NOMO-1 treated with dmso at 0.1 percent for 144 hours (cell line): Measurements from ENCODE around the gene POFUT2.

Source experiments
- DNase-seq: peaks from one replicate; lab custom pipeline; 2025; ENCODE audit not compliant: unreplicated experiment; lab: John Stamatoyannopoulos, UW

The POFUT2 gene

DNA sequence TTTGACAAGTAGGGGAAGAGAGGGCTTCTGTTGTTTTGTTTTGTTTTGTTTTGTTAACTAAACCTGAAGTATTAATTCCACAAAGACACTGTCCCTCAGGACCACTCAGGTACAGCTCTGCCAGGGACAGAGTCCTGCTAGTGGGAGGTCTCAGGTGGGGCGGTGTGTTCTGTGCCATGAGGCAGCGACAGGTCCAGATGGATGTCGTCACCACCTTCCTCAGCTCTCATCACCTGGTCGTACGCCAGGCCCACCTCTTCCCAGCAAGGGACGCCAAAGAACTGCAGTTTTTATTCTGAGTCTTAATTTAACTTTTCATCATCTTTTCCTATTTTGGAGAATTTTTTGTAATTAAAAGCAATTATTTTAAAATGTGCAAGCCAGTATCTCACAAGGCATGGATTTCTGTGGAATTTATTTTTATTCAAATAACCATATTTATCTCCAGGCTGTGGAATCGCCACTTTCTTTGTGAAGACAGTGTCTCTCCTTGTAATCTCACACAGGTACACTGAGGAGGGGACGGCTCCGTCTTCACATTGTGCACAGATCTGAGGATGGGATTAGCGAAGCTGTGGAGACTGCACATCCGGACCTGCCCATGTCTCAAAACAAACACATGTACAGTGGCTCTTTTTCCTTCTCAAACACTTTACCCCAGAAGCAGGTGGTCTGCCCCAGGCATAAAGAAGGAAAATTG, 62.5 kb downstream of the POFUT2 start:
- no peak for DNase-seq

DNA sequence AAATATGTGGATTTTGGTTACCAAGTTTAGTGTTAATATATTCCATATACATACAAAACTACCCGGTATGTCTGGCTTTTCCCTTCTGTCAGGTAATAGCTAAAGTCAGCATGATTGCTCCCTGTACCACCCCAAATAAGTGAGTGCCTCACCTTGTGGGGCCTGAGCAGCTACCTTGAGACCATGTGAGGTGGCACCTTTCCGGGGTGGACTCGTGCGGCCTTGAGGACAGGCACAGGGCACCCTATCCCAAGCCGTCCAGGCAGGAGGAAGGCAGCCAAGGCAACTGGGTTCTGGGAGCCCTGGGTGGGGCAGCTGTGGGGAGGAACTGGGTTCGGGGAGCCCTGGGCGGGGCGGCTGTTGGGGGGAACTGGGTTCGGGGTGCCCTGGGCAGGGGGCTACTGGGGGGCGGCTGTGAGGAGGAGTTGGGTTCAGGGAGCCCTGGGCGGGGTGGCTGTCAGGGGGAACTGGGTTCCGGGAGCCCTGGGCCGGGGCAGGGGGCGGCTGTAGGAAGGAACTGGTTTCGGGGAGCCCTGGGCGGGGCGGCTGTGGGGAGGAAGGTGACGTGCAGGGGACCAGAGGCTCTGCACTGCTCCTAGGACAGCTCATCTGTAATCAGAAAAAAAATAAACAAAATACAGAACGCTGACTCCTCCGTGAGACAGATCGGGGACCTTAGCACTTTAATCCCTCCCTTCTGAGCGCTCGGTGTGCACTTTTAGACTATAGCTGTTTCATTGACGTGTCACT, 63.3 kb downstream of the POFUT2 start:
- DNase-seq = no peak

DNA sequence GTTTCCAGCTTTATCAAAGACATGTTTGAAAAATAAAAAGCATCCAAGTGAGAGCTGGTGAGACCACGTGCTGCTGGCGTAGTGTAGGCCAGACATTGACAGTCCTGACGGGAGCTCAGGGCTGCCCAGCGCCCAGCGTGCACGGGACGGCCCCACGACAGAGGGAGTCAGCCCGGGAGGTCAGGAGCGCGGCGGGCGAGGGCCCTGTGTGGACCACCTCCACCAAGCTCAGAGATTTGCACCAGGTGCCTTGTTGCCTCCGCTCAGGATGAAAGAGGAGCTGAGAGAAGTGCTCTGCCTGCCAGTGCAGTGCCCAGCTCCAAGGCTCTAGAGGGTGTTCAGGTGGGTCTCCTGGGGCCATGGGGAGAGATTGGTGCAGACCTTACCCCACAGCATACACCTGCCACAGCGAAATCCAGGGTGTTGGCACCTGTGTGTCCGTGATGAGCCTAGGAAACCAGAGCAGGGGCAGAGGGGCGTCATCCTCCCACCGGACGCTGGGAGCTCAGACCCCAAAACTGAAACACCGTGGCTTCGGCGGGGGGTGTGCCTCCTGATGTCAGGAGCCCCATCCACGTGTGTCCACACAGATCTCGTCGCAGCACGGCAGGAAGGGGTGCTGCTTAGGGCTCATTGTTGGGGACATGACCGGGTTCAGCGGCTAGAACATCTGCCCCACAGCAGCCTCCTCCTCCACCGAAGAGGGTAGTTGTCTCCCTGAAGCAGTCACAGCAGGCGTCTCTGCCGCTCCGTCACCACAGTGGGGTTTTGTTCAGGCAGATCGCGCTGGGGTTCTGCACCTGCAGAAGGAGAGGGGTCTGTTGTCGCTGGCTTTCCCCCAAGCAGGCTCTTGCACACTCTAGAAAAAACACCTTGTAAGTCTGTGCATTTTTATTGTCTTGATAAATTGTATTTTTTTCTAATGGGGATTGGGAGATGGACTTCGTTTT, 64.2 kb downstream of the POFUT2 start:
- DNase-seq = no peak

DNA sequence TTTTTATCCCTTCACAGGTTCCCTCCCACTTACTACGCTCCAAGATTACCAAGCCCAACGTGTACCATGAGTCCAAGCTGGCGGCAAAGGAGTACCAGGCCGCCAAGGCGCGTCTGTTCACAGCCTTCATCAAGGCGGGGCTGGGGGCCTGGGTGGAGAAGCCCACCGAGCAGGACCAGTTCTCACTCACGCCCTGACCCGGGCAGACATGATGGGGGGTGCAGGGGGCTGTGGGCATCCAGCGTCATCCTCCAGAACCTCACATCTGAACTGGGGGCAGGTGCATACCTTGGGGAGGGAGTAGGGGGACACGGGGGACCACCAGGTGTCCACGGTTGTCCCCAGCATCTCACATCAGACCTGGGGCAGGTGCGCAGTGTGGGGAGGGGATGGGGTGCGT, 65.7 kb downstream of the POFUT2 start:
- DNase-seq = no peak

DNA sequence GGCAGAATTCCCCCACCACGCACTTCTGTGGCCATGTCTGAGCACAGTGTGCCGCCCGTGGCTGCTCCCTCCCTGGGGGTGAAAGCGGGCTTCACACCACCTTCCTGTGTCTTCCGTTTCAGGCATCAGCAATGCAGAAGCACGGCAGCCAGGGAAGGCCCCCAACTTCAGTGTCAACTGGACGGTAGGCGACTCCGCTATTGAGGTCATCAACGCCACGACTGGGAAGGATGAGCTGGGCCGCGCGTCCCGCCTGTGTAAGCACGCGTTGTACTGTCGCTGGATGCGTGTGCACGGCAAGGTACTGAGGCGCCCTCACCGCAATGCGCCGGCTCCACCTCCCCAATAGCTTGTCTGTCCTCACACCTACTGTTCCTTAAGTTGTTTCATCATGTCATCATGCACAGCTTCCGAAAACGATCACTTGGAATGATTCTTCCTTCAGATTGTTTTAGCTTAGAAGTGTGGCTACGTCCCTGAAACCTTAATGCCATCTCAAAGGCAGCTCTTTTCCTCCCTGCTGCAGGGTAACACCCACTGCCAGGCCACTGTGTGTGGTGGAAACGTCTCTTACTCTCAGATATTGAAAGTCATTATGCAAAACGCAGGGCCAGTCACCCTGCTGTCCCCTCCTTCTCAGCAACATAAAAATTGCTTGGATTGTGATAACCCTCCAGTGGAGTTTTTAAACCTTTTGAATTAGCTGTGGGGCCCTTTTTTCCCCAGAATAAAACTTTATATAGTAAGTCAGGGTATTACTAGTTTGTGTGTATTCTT, 66.8 kb downstream of the POFUT2 start:
- DNase-seq = no peak

DNA sequence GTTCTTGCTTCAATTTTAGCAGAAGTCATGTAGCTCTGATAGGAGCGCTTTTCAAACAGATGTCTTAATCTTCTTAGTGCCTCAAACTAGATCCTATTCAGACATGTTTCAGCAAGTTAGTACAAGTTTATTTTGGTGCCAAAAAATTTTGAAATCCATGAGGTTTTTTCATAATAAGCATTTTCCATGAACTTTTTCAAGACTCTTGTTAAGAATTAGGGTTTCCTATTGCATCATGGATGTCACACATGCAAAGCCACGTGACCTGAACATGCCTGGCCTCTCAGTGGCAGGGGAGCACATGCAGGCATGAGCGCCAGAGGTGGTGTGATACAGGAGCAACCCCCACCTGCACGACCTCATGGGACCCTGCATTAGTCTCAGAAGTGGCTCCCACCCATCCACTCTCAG, 67.6 kb downstream of the POFUT2 start:
- no peak for DNase-seq

DNA sequence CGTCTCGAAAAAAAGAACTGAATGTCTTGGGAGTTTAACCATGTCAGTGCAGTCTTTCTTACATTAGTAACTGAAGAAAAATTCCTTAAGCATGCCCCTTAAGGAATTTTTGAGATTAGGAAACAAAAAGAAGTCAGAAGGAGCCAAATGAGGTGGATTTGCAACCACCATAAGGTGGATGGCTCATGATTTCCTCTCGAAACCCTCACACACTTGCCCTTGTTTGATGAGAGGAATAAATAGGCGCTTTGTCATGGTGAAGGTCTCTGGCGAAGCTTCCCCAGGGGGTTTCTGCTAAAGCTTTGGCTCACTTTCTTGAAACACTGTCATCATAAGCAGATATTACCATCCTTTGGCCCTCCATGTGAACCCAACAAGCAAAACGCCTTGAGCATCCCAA, 68.2 kb downstream of the POFUT2 start:
- no peak for DNase-seq

DNA sequence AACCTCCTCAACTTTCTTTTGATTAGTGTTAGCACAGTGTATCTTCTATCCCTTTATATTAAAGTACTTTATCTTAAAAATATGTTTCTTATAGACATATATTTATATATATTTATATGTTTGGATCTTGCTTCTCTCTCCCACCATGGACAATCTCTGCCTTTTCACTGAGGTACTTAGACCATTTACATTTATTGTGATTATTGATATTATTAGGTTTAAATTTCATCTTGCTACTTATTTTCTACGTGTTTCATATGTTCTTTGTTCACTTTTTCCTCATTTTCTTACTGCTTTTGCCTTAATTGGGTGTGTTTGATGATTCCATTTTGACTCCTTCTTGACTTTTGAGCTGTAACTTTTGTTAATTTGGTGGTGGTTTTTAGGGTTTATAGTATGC, 70.7 kb downstream of the POFUT2 start:
- no peak for DNase-seq

DNA sequence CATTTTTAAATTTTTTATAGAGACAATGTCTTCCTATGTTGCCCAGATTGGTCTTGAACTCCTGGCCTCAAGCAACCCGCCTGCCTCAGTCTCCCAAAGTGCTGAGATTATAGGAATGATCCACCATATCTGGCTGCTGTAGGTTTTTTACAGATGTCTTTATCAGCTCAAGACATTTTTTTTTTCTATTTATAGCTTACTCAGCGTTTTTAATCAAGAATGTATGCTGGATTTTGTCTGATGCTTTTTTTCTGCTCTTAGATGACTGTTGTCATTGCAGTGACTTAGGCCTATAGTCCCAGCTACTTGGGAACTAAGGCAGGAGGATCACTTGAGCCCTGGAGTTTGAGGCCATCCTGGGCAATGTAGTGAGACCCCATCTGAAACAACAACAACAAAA, 72.5 kb downstream of the POFUT2 start:
- DNase-seq = no peak
